WTC11 (cell line): ENCODE measurements around the gene SAMD13. TPM values are rescaled to one million over a fixed set of nuclear protein-coding genes. Genes with fewer than 3 reads are reported as not detected.
A peak's percentile ranks its signal among the peaks of the same experiment; 100 is the strongest.

Experiments
- ATAC-seq: fragments of 200-7000 bp; cut with Tn5 transposase; 2 replicates; pipeline ENCODE4 v1.10.0; 2021; ENCODE audit warnings: mild to moderate bottlenecking, moderate library complexity
- CTCF ChIA-PET: fragments of 300-600 bp; sonication (Branson Sonifier 250); formaldehyde crosslinking; loops from one replicate; lab custom pipeline; 2021; ENCODE audit warnings: antibody characterized with exemption; lab: Charles Lee
- POLR2A ChIA-PET: fragments of 350-600 bp; sonication (Branson Sonifier 250); formaldehyde crosslinking; loops from one replicate; lab custom pipeline; 2021; ENCODE audit warnings: antibody characterized with exemption; lab: Charles Lee
- DNase-seq: peaks from one replicate; pipeline ENCODE4 v3.0.0; 2021; ENCODE audit warnings: low spot score
- H3K27ac Mint-ChIP-seq: 2 replicates; pipeline ENCODE4 v1.8.0; 2021; ENCODE audit warnings: mixed read lengths
- H3K27me3 Mint-ChIP-seq: 2 replicates; pipeline ENCODE4 v1.8.0; 2021; ENCODE audit warnings: low read depth, mild to moderate bottlenecking, moderate library complexity, mixed read lengths
- H3K36me3 Mint-ChIP-seq: 2 replicates; pipeline ENCODE4 v1.8.0; 2021; ENCODE audit warnings: mixed read lengths
- H3K4me1 Mint-ChIP-seq: 2 replicates; pipeline ENCODE4 v1.8.0; 2022; ENCODE audit warnings: mixed read lengths
- H3K4me3 Mint-ChIP-seq: 2 replicates; pipeline ENCODE4 v1.8.0; 2021; ENCODE audit warnings: mild to moderate bottlenecking, moderate library complexity, mixed read lengths
- H3K9me3 Mint-ChIP-seq: 2 replicates; pipeline ENCODE4 v1.8.0; 2021; ENCODE audit warnings: mixed read lengths
- ATF3 ChIP-seq: sonication (generic); formaldehyde crosslinking; conservative IDR thresholded peaks from 2 replicates; pipeline ENCODE4 v1.8.1; 2022; ENCODE audit warnings: mild to moderate bottlenecking, missing genetic modification reagents
- CTCF ChIP-seq: fragments of 200-600 bp; IDR thresholded peaks from 2 replicates; pipeline ENCODE4 v1.8.0; 2022; ENCODE audit warnings: antibody characterized with exemption
- E2F5 ChIP-seq: sonication (generic); formaldehyde crosslinking; IDR thresholded peaks from 2 replicates; pipeline ENCODE4 v1.8.1; 2022; ENCODE audit warnings: mild to moderate bottlenecking, moderate library complexity, missing genetic modification reagents
- ERG ChIP-seq: fragments of 250-450 bp; sonication (Bioruptor Pico); IDR thresholded peaks from 2 replicates; pipeline ENCODE4 v1.8.0; 2021; ENCODE audit warnings: mild to moderate bottlenecking
- FOXK1 ChIP-seq: sonication (generic); formaldehyde crosslinking; IDR thresholded peaks from 2 replicates; pipeline ENCODE4 v1.8.0; 2022; ENCODE audit warnings: mild to moderate bottlenecking, moderate library complexity, missing genetic modification reagents
- FOXP1 ChIP-seq: sonication (generic); formaldehyde crosslinking; IDR thresholded peaks from 2 replicates; pipeline ENCODE4 v1.8.0; 2022; ENCODE audit warnings: missing genetic modification reagents, mild to moderate bottlenecking, moderate library complexity, borderline replicate concordance
- FOXP4 ChIP-seq: sonication (generic); formaldehyde crosslinking; IDR thresholded peaks from 2 replicates; pipeline ENCODE4 v1.8.0; 2022; ENCODE audit warnings: mild to moderate bottlenecking, missing genetic modification reagents
- GRHL2 ChIP-seq: fragments of 250-450 bp; sonication (Bioruptor Pico); IDR thresholded peaks from 2 replicates; pipeline ENCODE4 v1.8.0; 2022; ENCODE audit warnings: mild to moderate bottlenecking, moderate library complexity; ENCODE audit not compliant: insufficient replicate concordance, severe bottlenecking
- MAX ChIP-seq: sonication (generic); formaldehyde crosslinking; IDR thresholded peaks from 2 replicates; pipeline ENCODE4 v1.8.0; 2022; ENCODE audit warnings: mild to moderate bottlenecking, missing genetic modification reagents
- NFATC4 ChIP-seq: fragments of 250-450 bp; sonication (Bioruptor Pico); IDR thresholded peaks from 2 replicates; pipeline ENCODE4 v1.9.0; 2021; ENCODE audit warnings: mild to moderate bottlenecking
- SMAD3 ChIP-seq: sonication (generic); formaldehyde crosslinking; IDR thresholded peaks from 2 replicates; pipeline ENCODE4 v1.8.0; 2022; ENCODE audit warnings: missing genetic modification reagents, mild to moderate bottlenecking, borderline replicate concordance
- SP1 ChIP-seq: sonication (generic); formaldehyde crosslinking; conservative IDR thresholded peaks from 2 replicates; pipeline ENCODE4 v1.8.1; 2022; ENCODE audit warnings: missing genetic modification reagents
- ZNF138 ChIP-seq: sonication (generic); formaldehyde crosslinking; conservative IDR thresholded peaks from 2 replicates; pipeline ENCODE4 v1.8.1; 2022; ENCODE audit warnings: mild to moderate bottlenecking, moderate library complexity, missing genetic modification reagents
- ZNF416 ChIP-seq: fragments of 250-450 bp; sonication (Bioruptor Pico); IDR thresholded peaks from 2 replicates; pipeline ENCODE4 v1.9.0; 2021; ENCODE audit warnings: mild to moderate bottlenecking, inconsistent platforms
- total RNA-seq: library from RNA; stranded (reverse); gene quantifications from 3 replicates; pipeline ENCODE4 v1.2.3, GENCODE V29; 2021

The SAMD13 gene
- total RNA-seq, 1 experiment from 2014 or later: 1.8 TPM

- TF ChIP-seq GRHL2 (CRISPR knock-in tag): no peak
- TF ChIP-seq NFATC4: no peak
- TF ChIP-seq FOXP1 (CRISPR knock-in tag): no peak
- no peak for TF ChIP-seq SMAD3 (CRISPR knock-in tag)
- TF ChIP-seq E2F5: no peak
- no peak for TF ChIP-seq ATF3
- TF ChIP-seq ZNF416 (CRISPR knock-in tag): no peak
- no peak for TF ChIP-seq FOXK1 (CRISPR knock-in tag)
- no peak for TF ChIP-seq FOXP4 (CRISPR knock-in tag)
- no peak for TF ChIP-seq MAX (CRISPR knock-in tag)
- TF ChIP-seq ZNF138 (CRISPR knock-in tag): no peak
- no peak for TF ChIP-seq ERG (CRISPR knock-in tag)
- peaks cover 20% of the 10 kb centered on the region for H3K4me1 Mint-ChIP-seq
- H3K36me3 Mint-ChIP-seq: no peaks in the 10 kb centered on the region
- ChIA-PET POLR2A (no interaction called here), CTCF (interaction anchor here (0.7 to 1.5 kb wide), 2 partner anchors 93 to 234 kb away, joined by 3 read pairs; no protein-coding TSS in a partner anchor)
- H3K27ac Mint-ChIP-seq: no peak overlapping the region
- H3K27me3 Mint-ChIP-seq: no peaks in the 10 kb centered on the region
- no peak overlapping the region for H3K4me3 Mint-ChIP-seq
- DNase-seq: no peak
- no peak for ATAC-seq
- H3K9me3 Mint-ChIP-seq: no peaks in the 10 kb centered on the region
These were observed 85.4 kb downstream of the SAMD13 start for GRCh38 chr1:84386716-84387479.

- ATAC-seq (peak; percentile 97), DNase-seq (peak; percentile 16)
- Mint-ChIP-seq H3K36me3 (no peaks in the 10 kb centered on the region), H3K4me1 (peaks cover 18% of the 10 kb centered on the region), H3K4me3 (no peak overlapping the region), H3K27me3 (no peaks in the 10 kb centered on the region), H3K27ac (no peak overlapping the region), H3K9me3 (no peaks in the 10 kb centered on the region)
- CTCF ChIA-PET: interaction anchor here (1.5 kb wide), 1 partner anchor 233 kb away, joined by 3 read pairs; no protein-coding TSS in a partner anchor
- POLR2A ChIA-PET: no interaction called here
- peak; percentile 45; the same call in 1 of the 2 replicates for TF ChIP-seq CTCF
- TF ChIP-seq SP1 (CRISPR knock-in tag): no peak
These were observed 86.1 kb downstream of the SAMD13 start for GRCh38 chr1:84387480-84388163.
